Measurements from ENCODE around the gene C16orf96.

Gene C16orf96

GRCh38 chr16:4578961-4579530 is 22.9 kb downstream of the C16orf96 start:
- H3K79me2 ChIP-seq (ENCODE audit: insufficient read depth, low read length) = no peaks in the 10 kb centered on the region
- H2AFZ ChIP-seq (ENCODE audit: low read depth, low read length) = no peak overlapping the region
- ATAC-seq (ENCODE audit: insufficient read depth, low read depth) = no peak
- TF ChIP-seq EZH2 (IDR thresholded peaks at IDR 0.05; ENCODE audit: borderline replicate concordance, low read depth, low read length, severe bottlenecking) (no peak), CTCF (IDR thresholded peaks at IDR 0.05; ENCODE audit: borderline replicate concordance, extremely low read depth, low read length, poor library complexity, severe bottlenecking) (no peak)
- no peak for DNase-seq
- no peak overlapping the region for H3K27ac ChIP-seq (ENCODE audit: low read length)
- H4K20me1 ChIP-seq (ENCODE audit: insufficient read depth, low read length) = no peaks in the 10 kb centered on the region
- no peak overlapping the region for H3K4me3 ChIP-seq (ENCODE audit: low read depth in 1 of 2, low read length in 2 of 2)
- no peaks in the 10 kb centered on the region for H3K4me1 ChIP-seq (ENCODE audit: insufficient read depth, low read length)
- no peaks in the 10 kb centered on the region for H3K36me3 ChIP-seq (ENCODE audit: insufficient read depth, low read length)
- H3K27me3 ChIP-seq (ENCODE audit: insufficient read depth, low read length, poor library complexity) = no peaks in the 10 kb centered on the region
- H3K9me3 ChIP-seq (ENCODE audit: insufficient read depth, low read length, severe bottlenecking) = no peaks in the 10 kb centered on the region
- H3K9ac ChIP-seq (ENCODE audit: low read depth, low read length) = no peak overlapping the region
- no peak overlapping the region for H3K4me2 ChIP-seq (ENCODE audit: insufficient read depth, low read length)

GRCh38 chr16:4580250-4580649 is 24.1 kb downstream of the C16orf96 start:
- ATAC-seq (ENCODE audit: insufficient read depth, low read depth) (no peak), DNase-seq (no peak)
- Histone ChIP-seq H3K9me3 (ENCODE audit: insufficient read depth, low read length, severe bottlenecking) (no peaks in the 10 kb centered on the region), H3K9ac (ENCODE audit: low read depth, low read length) (no peak overlapping the region), H4K20me1 (ENCODE audit: insufficient read depth, low read length) (no peaks in the 10 kb centered on the region), H3K27ac (ENCODE audit: low read length) (no peak overlapping the region), H3K79me2 (ENCODE audit: insufficient read depth, low read length) (no peaks in the 10 kb centered on the region), H3K4me2 (ENCODE audit: insufficient read depth, low read length) (no peak overlapping the region), H3K4me1 (ENCODE audit: insufficient read depth, low read length) (no peaks in the 10 kb centered on the region), H3K4me3 (ENCODE audit: low read depth in 1 of 2, low read length in 2 of 2) (no peak overlapping the region), H3K27me3 (ENCODE audit: insufficient read depth, low read length, poor library complexity) (no peaks in the 10 kb centered on the region), H3K36me3 (ENCODE audit: insufficient read depth, low read length) (no peaks in the 10 kb centered on the region), H2AFZ (ENCODE audit: low read depth, low read length) (no peak overlapping the region)
- TF ChIP-seq EZH2 (IDR thresholded peaks at IDR 0.05; ENCODE audit: borderline replicate concordance, low read depth, low read length, severe bottlenecking) (no peak), CTCF (IDR thresholded peaks at IDR 0.05; ENCODE audit: borderline replicate concordance, extremely low read depth, low read length, poor library complexity, severe bottlenecking) (no peak)

GRCh38 chr16:4583906-4584305 is 27.8 kb downstream of the C16orf96 start:
- H2AFZ ChIP-seq (ENCODE audit: low read depth, low read length) = no peak overlapping the region
- no peak overlapping the region for H3K9ac ChIP-seq (ENCODE audit: low read depth, low read length)
- no peak overlapping the region for H3K4me2 ChIP-seq (ENCODE audit: insufficient read depth, low read length)
- ATAC-seq (ENCODE audit: insufficient read depth, low read depth) (no peak), DNase-seq (no peak)
- H3K27ac ChIP-seq (ENCODE audit: low read length) = no peak overlapping the region
- H3K36me3 ChIP-seq (ENCODE audit: insufficient read depth, low read length) = no peaks in the 10 kb centered on the region
- no peak overlapping the region for H3K4me3 ChIP-seq (ENCODE audit: low read depth in 1 of 2, low read length in 2 of 2)
- TF ChIP-seq EZH2 (IDR thresholded peaks at IDR 0.05; ENCODE audit: borderline replicate concordance, low read depth, low read length, severe bottlenecking) (no peak), CTCF (IDR thresholded peaks at IDR 0.05; ENCODE audit: borderline replicate concordance, extremely low read depth, low read length, poor library complexity, severe bottlenecking) (no peak)
- H3K4me1 ChIP-seq (ENCODE audit: insufficient read depth, low read length) = no peaks in the 10 kb centered on the region
- no peaks in the 10 kb centered on the region for H3K9me3 ChIP-seq (ENCODE audit: insufficient read depth, low read length, severe bottlenecking)
- peaks cover 10% of the 10 kb centered on the region for H3K27me3 ChIP-seq (ENCODE audit: insufficient read depth, low read length, poor library complexity)
- no peaks in the 10 kb centered on the region for H3K79me2 ChIP-seq (ENCODE audit: insufficient read depth, low read length)
- H4K20me1 ChIP-seq (ENCODE audit: insufficient read depth, low read length) = no peaks in the 10 kb centered on the region

DNA sequence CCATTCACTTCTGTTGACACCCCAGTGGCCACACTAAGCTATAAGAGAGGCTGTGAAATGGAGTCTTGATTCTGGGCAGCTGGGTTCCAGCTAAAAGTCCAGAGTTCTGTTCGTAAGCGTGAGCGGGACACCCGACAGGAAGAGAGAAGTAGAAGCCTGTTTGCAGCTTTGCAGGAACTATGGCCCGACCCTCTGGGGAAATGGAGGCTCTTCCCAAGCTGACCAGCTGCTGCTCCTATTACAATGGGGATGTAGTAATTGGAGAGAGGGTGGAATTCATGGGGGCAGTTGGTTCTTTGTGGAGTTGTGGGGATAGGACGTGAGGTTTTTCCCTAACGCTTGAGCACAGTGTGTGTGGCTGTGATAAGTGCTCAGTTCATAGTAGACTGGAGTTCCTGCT is 30.2 kb downstream of the C16orf96 start:
- H3K4me3 ChIP-seq (ENCODE audit: low read depth in 1 of 2, low read length in 2 of 2) = no peak overlapping the region
- no peak for DNase-seq
- peaks cover 10% of the 10 kb centered on the region for H3K27me3 ChIP-seq (ENCODE audit: insufficient read depth, low read length, poor library complexity)
- H3K79me2 ChIP-seq (ENCODE audit: insufficient read depth, low read length) = no peaks in the 10 kb centered on the region
- no peaks in the 10 kb centered on the region for H3K36me3 ChIP-seq (ENCODE audit: insufficient read depth, low read length)
- no peaks in the 10 kb centered on the region for H4K20me1 ChIP-seq (ENCODE audit: insufficient read depth, low read length)
- no peak overlapping the region for H3K27ac ChIP-seq (ENCODE audit: low read length)
- TF ChIP-seq CTCF (IDR thresholded peaks at IDR 0.05; ENCODE audit: borderline replicate concordance, extremely low read depth, low read length, poor library complexity, severe bottlenecking) (no peak), EZH2 (IDR thresholded peaks at IDR 0.05; ENCODE audit: borderline replicate concordance, low read depth, low read length, severe bottlenecking) (no peak)
- no peak overlapping the region for H3K4me2 ChIP-seq (ENCODE audit: insufficient read depth, low read length)
- no peak overlapping the region for H3K9ac ChIP-seq (ENCODE audit: low read depth, low read length)
- no peaks in the 10 kb centered on the region for H3K4me1 ChIP-seq (ENCODE audit: insufficient read depth, low read length)
- no peak for ATAC-seq (ENCODE audit: insufficient read depth, low read depth)
- no peaks in the 10 kb centered on the region for H3K9me3 ChIP-seq (ENCODE audit: insufficient read depth, low read length, severe bottlenecking)
- H2AFZ ChIP-seq (ENCODE audit: low read depth, low read length) = no peak overlapping the region
